Smooth muscle cell (in vitro differentiated cells): ENCODE data around the gene IL1RAPL1. TPM values are rescaled to one million over a fixed set of nuclear protein-coding genes. Genes with fewer than 3 reads are reported as not detected.

ENCODE experiments used
- DNase-seq: peaks from one replicate; lab custom pipeline; 2025; ENCODE audit not compliant: unreplicated experiment; lab: John Stamatoyannopoulos, UW
- H2AFZ ChIP-seq: fragments of 200-600 bp; sonication (generic); 2 replicates; pipeline ENCODE4 v1.6.0; 2016; ENCODE audit warnings: antibody characterized with exemption, low read depth, mild to moderate bottlenecking
- H3F3A ChIP-seq: fragments of 200-600 bp; sonication (generic); 2 replicates; pipeline ENCODE4 v1.6.0; 2017; ENCODE audit warnings: antibody characterized with exemption, low read depth
- H3K27ac ChIP-seq: fragments of 200-600 bp; sonication (generic); 2 replicates; pipeline ENCODE4 v1.5.1; 2016; ENCODE audit warnings: low read depth, mild to moderate bottlenecking
- H3K27me3 ChIP-seq: fragments of 200-600 bp; sonication (generic); 2 replicates; pipeline ENCODE4 v1.6.1; 2016; ENCODE audit warnings: low read depth, mild to moderate bottlenecking
- H3K36me3 ChIP-seq: fragments of 200-600 bp; sonication (generic); 2 replicates; pipeline ENCODE4 v1.5.1; 2016; ENCODE audit warnings: low read depth
- H3K4me1 ChIP-seq: fragments of 200-600 bp; sonication (generic); 2 replicates; pipeline ENCODE4 v1.5.1; 2016; ENCODE audit warnings: low read depth
- H3K4me2 ChIP-seq: fragments of 200-600 bp; sonication (generic); 2 replicates; pipeline ENCODE4 v1.6.0; 2016; ENCODE audit warnings: mild to moderate bottlenecking
- H3K4me3 ChIP-seq: fragments of 200-600 bp; sonication (generic); 2 replicates; pipeline ENCODE4 v1.5.1; 2016; ENCODE audit warnings: mild to moderate bottlenecking
- H3K79me2 ChIP-seq: fragments of 200-600 bp; sonication (generic); 2 replicates; pipeline ENCODE4 v1.6.0; 2016; ENCODE audit warnings: low read depth, mild to moderate bottlenecking
- H3K9ac ChIP-seq: fragments of 200-600 bp; sonication (generic); 2 replicates; pipeline ENCODE4 v1.6.0; 2016; ENCODE audit warnings: low read depth
- H3K9me3 ChIP-seq: fragments of 200-600 bp; sonication (generic); replicated peaks from 2 replicates; pipeline ENCODE4 v1.5.1; 2016; ENCODE audit warnings: low read depth
- H4K20me1 ChIP-seq: fragments of 200-600 bp; sonication (generic); 2 replicates; pipeline ENCODE4 v1.6.0; 2016; ENCODE audit warnings: low read depth
- CTCF ChIP-seq: fragments of 200-600 bp; sonication (generic); IDR thresholded peaks from 2 replicates; pipeline ENCODE4 v1.5.1; 2017; ENCODE audit warnings: borderline replicate concordance, mild to moderate bottlenecking, antibody characterized with exemption; ENCODE audit not compliant: insufficient read depth, poor library complexity, severe bottlenecking
- WGBS: methylation state at CpG from one replicate; pipeline ENCODE4 v1.1.7; 2016; ENCODE audit warnings: low lambda C conversion rate; 5-methylcytosine and 5-hydroxymethylcytosine counted together
- polyA plus RNA-seq: library from polyadenylated mRNA; unstranded; fragments of >200 nt; fragmentation: Nextera tagmentation; extraction: Ambion mirVana; gene quantifications from 2 replicates; pipeline ENCODE4 v1.2.1, GENCODE V29; 2016
- total RNA-seq: library from RNA; depleted of rRNA; stranded (reverse); fragments of >200 nt; gene quantifications from 2 replicates; pipeline ENCODE4 v1.2.3, GENCODE V29; 2014

IL1RAPL1 gene
- total and polyA plus RNA-seq, 2 experiments from 2014 or later: 0.04 TPM; not detected in 1

DNA sequence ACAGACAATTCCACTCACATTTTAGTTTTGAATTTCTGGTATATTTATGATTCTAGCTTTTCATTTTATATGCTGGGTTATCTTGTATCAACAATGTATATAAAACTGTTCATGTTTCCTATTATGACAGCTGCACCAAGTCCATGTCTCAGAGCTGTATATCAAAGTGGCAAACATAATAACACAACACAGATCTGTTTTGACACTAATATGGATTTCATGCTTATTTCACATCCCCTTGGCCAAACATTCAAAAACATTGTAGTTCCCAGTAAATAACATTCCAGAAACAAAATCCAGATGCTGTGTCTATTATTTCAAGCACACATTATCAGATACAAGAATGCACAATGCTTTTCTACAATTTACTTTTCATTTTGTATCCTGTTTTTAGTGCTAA, 1247.5 kb downstream of the IL1RAPL1 start:
- TF ChIP-seq CTCF: no peak

DNA sequence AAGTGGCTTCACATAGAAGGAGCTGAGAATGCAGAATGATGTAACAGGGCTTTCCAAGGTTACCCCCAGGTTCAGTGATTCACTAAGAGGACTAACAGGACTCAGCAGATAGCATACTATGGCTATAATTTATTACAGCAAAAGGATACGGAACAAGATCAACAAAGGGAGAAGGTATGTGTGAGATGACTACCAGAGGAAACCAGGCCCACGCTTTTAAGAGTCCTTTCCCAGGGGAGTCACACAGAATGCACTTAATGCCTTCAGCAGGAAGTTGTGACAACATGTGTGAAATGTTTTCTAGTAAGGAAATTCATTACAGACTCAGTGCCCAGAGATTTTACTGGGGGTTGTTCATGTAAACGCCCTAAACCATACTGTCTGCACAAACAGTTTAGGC, 1254.5 kb downstream of the IL1RAPL1 start:
- no peaks in the 10 kb centered on the region for H3K27me3 ChIP-seq
- H3K4me2 ChIP-seq: no peak overlapping the region
- no peaks in the 10 kb centered on the region for H3K4me1 ChIP-seq
- H3K79me2 ChIP-seq: no peaks in the 10 kb centered on the region
- no peaks in the 10 kb centered on the region for H4K20me1 ChIP-seq
- no peak for DNase-seq
- H3F3A ChIP-seq: no peaks in the 10 kb centered on the region
- H3K9ac ChIP-seq: no peak overlapping the region
- H3K27ac ChIP-seq: no peak overlapping the region
- H3K4me3 ChIP-seq: no peak overlapping the region
- no peak overlapping the region for H2AFZ ChIP-seq
- no peak for TF ChIP-seq CTCF
- H3K9me3 ChIP-seq: no peaks in the 10 kb centered on the region
- 45% methylated on average over 3 of the region's 3 CpGs for WGBS
- no peaks in the 10 kb centered on the region for H3K36me3 ChIP-seq

More for the DNA sequence above, 1247.5 kb downstream of the IL1RAPL1 start:
- Histone ChIP-seq H3K79me2 (no peaks in the 10 kb centered on the region), H3K27ac (no peak overlapping the region), H2AFZ (no peak overlapping the region), H3K27me3 (no peaks in the 10 kb centered on the region), H3K4me3 (no peak overlapping the region), H4K20me1 (no peaks in the 10 kb centered on the region), H3K9me3 (no peaks in the 10 kb centered on the region), H3K4me1 (no peaks in the 10 kb centered on the region), H3K9ac (no peak overlapping the region), H3K4me2 (no peak overlapping the region), H3K36me3 (no peaks in the 10 kb centered on the region), H3F3A (no peaks in the 10 kb centered on the region)
- no peak for DNase-seq

DNA sequence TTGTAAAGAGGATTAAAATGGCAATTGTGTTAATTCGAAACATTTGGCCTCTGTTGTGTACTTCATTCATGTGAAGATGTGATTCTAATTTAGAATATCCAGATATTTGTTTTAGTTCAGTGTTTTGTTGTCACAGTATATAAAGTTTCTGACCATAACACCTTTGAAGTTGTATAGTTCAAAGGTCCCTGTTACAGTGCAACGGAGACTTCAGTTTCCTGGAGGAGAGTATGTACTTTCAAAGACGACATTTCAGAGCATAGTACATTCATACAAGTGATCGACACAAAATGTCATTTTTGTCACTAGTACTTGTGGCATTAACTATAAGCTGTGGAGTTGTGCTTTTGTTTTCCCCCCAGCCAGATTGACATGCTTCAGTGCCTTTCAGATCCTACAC, 1255.3 kb downstream of the IL1RAPL1 start:
- WGBS: 76% methylated on average over 4 of the region's 4 CpGs

More for the DNA sequence above, 1255.3 kb downstream of the IL1RAPL1 start:
- H3K9me3 ChIP-seq: no peaks in the 10 kb centered on the region
- H3K79me2 ChIP-seq: no peaks in the 10 kb centered on the region
- H3K4me3 ChIP-seq: no peak overlapping the region
- no peaks in the 10 kb centered on the region for H4K20me1 ChIP-seq
- no peak overlapping the region for H3K9ac ChIP-seq
- no peaks in the 10 kb centered on the region for H3K27me3 ChIP-seq
- H3K4me2 ChIP-seq: no peak overlapping the region
- DNase-seq: no peak
- H3K4me1 ChIP-seq: no peaks in the 10 kb centered on the region
- no peak overlapping the region for H3K27ac ChIP-seq
- H3K36me3 ChIP-seq: no peaks in the 10 kb centered on the region
- TF ChIP-seq CTCF: no peak
- H3F3A ChIP-seq: no peaks in the 10 kb centered on the region
- no peak overlapping the region for H2AFZ ChIP-seq
